Activated T-cell treated with anti-CD3 and anti-CD28 coated beads, Interleukin-2, amount 50 U/mL, for 48 hours (primary cell): Measurements from ENCODE around the gene ATP8B3.

Experiments used
- DNase-seq, 2 experiments: peaks; one replicate each; pipeline ENCODE4 v3.0.0-alpha.2; 2020

ATP8B3 gene

DNA sequence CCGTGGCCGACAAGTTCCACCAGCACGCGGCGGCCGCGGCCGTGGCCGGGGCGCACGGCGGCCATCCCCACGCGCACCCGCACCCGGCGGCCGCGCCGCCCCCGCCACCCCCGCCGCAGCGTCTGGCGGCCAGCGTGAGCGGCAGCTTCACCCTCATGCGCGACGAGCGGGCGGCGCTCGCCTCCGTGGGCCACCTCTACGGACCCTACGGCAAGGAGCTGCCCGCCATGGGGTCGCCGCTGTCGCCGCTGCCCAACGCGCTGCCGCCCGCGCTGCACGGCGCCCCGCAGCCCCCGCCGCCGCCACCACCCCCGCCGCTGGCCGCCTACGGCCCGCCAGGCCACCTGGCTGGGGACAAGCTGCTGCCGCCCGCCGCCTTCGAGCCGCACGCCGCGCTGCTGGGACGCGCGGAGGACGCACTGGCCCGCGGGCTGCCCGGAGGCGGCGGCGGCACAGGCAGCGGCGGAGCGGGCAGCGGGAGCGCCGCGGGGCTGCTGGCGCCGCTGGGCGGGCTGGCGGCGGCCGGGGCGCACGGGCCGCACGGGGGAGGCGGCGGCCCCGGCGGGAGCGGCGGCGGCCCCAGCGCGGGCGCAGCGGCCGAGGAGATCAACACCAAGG lies 57.9 kb downstream of the ATP8B3 start:
- peak in 1 of 2 experiments; percentile 28 for DNase-seq

DNA sequence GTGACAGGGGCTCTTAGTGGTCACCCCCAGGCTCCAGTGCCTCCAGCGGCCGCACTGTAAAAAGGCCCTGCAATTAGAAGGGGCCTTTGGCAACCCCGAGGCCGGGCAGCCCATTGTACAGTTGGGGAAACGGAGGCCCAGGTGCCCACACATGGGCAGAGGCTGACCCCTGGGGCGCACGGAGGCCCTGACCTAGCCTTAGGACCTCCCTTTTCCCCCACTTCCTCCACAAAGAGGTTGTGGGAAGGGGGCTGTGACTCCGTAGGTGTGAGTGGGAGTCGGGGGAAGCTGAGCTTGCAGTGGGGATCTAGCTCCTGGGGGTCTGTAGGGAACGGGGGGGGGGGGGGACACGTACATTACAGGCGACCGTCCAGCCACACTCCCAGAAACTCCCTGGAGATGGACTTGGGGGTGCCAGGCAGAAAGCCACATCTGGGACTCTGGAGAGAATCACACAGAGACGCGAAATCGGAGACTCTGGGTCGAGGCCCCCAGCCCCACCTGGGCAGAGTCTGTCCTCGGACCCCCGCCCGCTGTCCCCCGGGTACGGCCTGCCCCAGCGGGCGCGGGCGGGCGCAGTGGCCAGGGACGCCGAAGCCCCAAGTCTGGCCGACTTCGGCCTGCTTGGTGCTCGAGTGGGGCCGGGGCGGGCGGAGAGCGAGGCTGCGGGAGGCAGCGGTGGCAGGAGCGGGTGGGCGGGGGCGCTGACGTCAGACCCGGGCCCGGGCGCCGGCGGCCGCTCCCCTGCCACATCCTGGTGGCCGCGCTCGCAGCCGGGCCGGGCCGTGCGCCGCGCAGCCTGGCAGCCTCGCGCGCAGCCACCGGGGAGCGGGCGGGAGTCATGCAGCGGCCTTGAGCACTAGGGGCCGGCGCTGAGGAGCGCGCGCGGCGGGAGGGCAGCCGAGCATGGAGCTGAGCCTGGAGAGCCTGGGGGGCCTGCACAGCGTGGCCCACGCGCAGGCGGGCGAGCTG lies 59.0 kb downstream of the ATP8B3 start, which contains the start of gene ONECUT3:
Gene ONECUT3 (plus strand): TSS at position 750 of the 972 bp plus-strand sequence. CDS start 157 bp downstream, at position 907.
- peak in 1 of 2 experiments; percentile 41 for DNase-seq

DNA sequence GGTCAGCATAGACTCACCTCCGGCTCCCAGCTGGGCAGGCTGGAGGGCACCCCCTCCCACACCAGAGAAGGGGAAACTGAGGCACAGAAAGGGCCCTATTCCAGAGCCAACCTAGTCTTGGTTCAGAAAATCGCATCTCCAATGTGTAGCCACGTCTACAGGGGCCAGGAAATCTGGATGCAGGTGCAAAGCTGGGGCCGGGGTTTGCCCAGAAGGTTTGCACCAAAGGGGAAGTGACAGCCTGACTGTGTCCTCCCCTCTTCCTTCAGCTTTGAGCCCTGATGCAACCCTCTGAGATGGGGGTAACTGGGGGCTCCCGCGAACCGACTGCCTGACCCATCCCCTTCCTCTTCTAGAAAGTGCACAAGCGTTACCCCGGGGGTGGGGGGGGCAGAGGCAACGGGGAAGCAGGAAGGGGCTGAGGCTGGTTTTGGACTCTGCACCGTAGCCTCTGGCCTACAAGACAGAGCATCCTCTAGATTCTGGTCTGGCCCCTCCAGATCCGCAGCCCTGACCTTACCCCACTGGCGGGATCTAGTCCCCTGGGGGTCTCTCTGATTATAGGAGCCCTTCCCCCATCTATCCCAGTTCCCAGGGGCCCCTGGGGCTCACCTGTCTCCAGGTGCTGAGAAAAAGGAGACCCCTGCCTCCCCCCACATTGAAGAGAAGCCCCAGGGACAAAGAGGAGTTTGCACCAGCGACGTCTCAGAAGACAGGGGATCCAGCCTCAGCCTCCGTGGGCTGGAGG lies 59.9 kb downstream of the ATP8B3 start:
- DNase-seq, result no peak

DNA sequence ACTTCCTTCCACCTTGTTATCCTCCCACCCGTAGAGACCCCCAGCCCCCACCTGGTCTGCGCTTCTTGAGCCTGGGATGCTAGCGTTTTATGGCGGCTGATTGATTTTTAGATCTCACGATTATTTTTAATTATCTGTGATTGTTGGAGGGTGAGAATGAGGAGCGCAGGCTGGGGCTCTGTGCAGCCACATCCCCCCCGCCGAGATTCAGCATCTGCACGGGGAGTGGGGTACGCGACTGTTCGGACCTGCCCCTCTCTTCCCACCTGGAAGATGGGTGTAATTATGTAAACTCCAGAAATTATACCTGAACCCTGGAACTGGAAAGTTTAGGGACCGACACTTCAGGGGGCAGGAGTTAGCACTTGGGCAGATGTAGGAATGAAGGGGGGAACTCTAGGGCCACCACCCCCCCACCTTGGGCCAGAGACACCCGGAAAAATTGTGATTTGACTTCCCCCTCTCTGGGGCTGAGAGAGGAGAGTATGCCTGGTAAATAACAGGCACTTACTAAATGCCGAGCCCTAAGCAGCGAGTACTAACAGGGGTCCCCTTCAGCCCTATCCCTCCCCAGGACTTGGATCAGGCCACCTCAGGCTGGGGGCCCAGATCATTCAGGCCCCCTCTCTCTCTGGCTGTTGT lies 60.6 kb downstream of the ATP8B3 start:
- no peak for DNase-seq

DNA sequence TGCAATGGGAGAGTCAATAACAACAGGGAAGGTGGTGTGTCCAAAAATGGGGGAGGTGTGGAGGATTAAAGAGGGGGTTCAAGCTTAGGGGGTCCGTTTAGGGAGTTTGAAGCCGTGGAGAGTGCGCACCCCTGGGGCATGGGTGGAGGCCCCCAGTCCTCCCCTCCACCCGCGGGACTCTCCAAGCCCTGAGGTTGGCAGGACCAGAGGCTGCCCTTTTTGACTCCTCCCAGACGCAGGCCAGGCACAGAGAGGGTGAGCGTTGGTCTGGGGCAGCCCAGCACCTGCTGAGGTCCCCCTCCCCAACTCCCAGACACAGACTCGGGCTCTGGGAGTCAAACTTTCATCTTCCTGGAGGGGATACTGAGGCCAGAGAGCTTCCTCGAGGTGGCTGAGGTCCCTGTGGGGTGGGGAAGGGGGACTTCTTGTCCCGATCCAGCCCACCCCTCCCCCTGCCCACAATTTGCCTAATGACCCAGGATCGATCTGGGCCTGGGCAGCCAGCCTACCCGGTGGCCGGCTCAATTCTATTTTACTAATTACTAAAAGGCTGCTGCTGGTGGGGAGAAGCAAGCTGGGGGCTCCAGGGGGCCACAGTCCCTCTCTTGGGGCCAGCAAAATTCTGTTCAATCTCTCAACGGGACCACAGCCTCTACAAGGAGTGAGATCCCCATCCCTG lies 61.6 kb downstream of the ATP8B3 start:
- no peak for DNase-seq

DNA sequence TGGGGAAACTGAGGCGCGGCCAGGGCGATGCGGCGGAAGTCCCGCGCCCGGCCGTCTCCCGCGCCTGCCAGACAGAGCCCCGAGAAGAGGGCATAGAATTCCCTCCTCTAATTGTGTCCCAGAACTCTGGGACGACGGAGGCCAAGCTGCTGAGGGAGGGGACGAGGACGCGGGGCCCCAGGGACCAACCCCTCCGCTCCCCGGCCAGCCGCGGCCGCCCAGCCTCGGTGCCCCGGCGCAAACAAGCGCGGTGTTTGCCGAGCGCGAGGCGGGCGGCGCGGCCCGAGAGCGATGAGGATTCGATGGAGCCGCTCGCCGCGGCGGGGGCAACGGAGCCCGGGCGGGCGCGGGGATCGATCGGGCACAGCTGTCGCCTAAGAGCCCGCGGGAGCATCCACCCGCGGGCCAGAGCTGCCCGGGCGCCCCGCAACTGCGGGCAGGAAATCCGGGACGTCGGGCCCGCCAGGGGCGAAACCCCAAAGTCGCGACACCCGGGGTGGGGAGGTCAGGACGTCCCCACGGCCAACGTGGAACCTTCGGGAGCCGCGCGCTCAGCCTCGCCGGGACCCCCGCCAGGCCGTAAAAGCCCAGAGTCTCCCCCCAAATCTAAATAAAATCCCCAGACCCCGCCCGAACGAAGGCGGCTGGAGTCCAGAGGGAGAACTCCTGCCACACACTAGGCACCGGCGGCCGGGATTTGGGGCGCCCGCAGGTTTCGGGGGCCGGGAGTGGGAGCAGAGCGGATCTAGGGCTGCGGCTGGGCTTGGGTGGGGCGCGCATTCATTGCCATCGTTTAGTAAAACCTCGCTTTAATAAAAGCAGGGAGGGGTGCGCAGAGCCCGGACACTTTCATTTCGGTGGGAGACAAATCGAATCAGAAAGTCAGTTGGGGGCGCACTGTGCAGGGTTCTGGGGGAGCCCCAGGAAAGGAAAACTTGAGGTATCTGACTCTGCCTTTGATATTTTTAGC lies 62.4 kb downstream of the ATP8B3 start:
- no peak for DNase-seq

DNA sequence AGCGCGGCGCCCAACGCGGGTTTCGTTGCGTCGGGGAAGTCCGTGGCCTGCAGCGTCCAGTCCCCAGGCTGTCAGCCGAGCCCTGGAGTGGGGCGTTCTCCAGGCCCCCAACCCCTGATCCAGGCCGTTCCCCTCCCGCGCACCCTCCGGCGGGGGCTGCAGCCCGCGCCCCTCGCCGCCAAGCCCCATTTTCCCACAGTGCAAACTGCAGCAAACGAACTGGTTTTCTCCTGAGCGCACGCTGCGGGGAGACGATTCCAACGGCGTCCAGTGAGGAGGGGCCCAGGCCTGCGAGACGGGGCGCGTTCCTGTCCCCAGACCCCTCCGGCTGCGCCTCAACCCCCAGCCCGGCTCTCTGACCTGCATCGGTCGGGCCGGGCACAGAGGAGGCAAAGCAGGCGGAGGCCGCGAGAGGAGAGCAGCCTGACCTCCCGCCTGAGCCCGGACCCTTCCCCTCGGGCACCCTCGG lies 63.2 kb downstream of the ATP8B3 start:
- DNase-seq, result no peak

DNA sequence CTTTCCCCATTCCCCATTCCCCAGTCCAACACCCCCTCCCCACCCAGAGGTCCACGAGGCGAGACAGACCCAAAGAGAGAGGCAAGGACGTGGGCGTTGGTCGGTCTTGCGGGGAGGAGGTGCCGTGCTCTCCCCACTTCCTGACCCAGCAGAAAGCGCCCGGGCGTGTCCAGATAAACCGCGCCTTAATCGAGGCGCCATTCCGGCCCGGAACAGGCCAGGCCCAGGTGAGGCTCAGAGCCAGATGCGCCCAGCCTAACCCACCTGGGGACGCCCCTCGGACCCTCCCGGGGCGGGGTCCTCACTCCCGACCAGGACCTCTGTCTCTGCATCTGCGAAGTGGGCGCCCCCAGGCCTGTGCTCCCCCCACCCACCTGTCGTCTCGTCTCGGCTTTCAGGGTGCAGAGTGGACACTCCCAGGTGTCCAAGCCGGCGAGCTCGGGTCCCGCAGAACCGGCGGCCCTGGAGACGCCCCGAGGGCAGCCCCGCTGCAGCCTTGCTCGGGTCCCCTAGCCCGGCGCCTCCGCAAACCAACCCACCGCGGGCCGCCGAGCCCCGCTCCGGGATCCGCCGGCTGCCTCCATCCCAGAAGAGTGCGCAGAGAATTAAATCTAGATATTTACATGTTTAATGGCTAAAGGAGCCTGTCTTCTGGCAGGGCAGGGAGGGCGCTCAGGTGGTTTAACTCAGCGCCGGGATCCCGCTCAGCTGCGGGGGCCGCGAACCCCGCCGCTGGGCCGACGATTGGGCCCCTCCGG lies 63.8 kb downstream of the ATP8B3 start:
- DNase-seq, result peak in 1 of 2 experiments; percentile 41

DNA sequence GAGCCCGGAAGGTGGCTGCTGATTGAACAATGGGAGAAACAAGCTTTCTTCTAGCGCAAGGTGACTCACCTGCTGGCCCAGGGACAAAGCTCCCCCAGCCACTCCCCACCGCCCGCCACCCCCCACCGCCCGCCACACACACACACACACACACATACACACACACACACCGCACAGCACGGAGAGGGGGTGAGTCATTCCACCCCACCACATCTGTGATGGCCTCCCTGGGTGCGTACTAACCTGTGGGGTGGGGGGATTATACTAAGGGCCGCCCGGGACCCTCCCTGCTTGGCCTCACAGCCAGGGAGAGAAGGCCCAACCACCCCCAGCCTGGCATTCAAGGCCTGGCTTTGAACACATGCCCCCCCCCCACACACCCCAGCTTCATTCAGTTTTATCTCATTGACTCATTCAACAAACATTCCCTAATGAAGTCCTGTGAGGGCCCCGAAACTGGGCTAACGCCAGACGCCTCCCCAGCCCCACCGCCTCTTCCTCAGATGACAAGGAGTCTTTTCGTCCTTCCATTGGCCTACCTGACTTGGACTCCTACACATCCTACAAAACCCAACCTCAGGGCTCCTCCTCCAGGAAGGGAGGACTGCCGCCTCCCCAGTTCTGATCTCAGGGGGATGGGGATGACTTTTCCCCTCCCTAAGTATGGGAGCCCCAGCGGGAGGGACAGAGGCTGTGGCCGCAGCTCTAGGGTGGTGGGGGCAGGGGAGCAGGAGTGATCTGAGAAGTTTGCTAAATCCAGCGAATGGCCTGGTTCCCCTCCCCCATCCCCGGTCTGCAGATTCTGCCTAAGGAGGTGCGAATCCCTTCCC lies 64.6 kb downstream of the ATP8B3 start:
- peak in 1 of 2 experiments; percentile 60 for DNase-seq

DNA sequence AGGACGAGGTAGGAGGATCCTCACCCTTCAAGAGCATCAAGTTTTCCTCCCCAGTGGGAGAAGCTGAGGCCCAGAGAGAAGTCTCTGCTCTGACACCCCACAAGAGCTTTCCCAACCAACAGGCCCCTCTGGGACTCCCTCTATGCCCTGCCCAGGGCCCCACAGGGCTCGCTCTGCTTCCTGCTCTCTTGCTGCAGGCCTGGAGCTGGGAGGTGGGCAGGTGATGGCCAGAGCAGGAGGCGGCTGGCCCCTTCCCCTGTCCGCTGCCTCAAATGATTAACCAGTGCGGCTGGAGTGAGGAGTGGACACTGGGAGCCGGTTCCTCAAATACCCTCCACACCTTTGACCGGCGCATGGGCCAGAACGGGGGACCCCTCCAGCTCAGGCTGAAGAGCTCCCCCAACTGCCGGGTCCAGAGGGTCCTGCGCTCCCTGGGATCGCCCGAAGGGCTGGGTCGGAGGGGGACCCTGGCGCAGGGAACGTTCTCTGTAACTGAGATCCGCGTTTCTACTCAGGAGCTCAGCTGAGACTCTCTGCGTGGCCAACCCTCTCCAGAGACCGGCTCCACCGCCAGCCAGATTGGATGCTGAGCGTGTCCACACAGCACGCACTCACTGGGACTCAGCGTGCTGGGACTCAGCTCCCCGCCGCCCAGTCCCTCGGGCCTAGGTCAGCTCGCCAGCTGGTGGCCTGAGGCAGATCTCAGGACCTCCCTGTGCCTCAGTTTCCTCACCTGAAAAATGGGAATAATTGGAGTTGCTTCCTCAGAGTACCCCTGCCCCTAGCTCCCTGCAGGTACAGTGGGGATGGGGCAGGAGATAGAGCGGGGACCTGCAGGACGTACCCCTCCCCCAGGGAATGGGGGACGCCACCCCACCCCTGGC lies 65.4 kb downstream of the ATP8B3 start:
- DNase-seq, result peak in 1 of 2 experiments; percentile 28

DNA sequence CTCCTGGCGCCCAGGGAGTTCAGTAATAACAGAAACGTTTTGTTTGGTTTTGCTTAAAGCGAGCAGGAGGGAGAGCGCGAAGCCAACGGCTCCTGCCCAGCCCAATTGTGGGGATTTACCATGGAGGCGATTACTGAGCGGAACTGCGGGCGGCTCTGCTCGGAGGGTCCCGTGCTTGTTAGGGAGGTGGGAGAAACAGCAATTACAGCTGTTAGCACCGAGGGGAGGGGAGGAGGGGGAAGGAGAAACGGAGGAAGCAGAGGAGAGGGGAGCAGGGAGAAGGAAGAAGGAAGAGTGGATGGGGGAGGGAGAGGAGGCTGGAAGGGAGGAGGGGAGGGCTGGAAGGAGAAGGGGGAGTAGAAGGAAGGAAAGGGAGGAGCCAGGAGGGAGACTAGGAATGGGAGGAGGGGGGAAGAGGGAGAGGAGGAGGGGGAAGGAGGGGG lies 66.5 kb downstream of the ATP8B3 start:
- DNase-seq, result no peak

DNA sequence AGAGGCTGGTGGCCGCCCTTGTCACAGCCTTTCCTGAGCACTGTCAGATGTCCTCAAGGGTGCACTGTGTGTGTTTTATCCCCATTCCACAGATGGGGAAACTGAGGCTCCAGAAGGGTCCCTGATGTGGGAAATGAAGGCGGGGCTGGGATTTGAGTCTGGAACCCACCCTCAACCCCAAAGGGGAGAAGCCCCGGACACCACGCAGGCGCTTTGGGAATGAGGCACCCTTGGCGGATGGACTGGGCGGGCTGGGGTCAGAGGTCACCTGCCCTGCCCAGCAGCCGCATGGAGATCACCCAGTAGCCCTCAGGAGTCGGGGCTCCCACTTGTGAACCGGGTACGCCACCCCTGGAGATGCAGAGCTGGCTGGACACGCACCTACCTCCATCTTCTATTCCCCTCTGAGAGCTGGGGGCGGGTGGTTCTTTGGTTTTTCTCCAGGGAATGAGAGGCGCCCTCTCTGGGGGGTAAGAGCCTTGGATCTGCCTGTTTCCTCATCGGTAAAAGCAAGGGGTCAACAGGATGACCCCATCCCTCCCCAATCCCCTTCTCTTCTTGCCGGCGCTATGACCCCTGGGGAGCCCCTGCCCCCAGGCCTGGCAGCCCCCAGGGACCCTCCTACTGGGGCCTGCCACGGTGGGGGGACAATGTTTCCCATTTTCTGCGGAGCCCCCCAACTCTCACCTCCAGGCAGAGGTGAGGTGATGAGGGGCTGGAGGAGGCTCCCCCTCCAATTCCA lies 67.1 kb downstream of the ATP8B3 start:
- DNase-seq, result no peak

DNA sequence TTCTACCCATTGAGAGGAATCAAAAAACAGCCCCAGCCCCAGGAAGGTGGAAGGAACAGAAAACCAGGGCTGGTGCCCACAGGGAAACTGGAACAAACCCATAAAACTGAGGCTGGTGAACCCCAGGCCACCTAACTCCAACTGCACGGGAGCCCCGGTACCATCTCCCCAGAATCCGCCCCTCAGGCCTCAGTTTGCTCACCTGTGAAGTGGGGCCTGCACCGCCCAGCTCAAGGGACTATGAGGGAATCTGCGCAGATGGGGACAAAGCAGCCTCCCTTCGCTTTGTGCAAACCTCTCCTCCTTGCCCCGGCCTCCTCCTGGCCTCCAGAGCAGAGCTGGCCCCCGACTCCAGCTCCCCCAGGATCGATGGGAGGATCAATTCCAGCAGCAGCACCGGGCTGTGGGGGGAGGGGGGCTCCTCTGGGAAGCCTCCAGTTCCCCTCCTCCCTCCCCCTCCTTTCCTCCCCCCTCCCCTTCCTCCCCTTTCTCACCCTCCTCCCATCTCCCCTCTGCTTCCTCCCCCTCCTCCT lies 67.9 kb downstream of the ATP8B3 start:
- DNase-seq, result no peak

DNA sequence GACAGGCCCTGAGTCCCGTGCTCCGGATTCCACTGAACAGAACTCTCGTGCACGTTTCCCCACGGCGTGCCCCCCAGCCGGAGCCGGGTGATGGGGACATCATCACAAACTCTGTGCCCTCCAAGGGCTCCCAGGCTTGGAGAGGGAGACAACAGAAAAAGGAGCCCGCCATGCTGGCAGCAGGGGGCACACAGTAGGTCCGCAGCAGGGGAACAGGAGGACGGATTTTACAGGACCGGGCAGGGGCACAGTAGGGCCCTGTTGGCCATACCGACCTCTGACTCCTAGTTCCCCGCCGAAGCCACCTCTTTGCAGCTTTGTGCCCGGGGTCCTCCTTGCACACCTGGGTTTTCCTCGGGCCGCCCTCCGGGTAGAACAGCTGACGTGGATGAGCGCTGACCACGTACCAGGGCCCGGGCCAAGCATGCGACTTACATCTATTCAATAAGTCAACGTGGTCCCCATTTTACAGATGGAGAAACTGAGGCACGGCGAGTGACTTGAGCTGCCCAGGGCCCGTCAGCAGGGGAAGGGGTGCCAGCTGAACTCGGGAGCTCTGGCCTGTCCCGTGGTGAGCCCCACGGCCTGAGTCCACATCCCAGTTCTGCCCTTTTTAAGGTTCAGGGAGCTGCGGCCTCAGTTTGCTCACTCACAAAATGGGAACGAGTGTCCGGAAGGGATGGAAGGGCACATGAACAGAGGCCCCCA lies 68.9 kb downstream of the ATP8B3 start:
- DNase-seq, result no peak

DNA sequence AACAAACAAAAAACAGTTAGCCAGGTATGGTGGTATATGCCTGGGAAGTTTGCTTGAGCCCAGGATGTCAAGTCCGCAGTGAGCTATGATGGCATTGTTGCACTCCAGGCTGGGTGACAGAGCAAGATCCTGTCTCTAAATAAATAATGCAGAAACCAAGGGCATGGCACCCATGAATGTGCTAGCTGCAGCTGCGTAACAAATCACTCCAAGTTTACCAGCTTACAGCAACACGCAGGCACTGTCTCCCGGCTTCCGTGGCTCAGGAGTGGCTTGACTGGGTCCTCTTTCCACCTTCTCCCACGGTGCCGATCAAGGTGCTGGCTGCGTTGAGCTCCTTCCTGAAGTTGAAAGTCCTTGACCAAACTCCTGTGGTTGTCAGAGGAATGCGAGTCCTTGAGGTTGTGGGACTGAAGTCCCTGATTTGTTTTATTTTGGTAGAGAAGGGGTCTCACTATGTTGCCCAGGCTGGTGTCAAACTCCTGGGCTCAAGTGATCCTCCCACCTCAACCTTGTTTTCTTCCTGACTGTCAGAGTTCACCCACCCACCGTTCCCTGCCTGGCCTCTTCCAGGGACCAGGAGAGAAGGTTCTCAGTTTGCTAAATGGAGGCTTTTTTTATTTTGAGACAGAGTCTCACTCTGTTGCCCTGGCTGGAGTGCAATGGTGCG lies 72.0 kb downstream of the ATP8B3 start:
- DNase-seq, result no peak

DNA sequence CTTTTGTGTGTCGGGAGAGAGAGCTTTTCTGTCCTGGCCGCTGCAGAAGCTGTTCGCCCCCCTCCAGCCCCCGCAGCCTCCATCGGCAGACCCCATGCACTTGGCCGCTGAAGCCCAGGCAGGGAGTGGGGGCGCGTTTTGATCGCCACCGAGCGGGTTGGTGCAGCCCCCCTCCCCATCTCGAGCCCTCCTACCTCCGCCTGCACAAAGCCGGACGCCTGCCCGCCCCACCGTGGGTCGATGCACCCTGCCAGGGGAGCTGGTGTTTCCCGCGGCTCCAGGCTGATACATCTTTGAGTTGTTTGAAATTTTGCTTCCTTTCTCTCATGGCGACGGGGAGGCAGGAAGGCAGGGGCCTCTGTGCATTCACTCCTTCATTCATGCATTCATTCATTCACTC lies 75.1 kb downstream of the ATP8B3 start:
- DNase-seq, result no peak
